Measurements from ENCODE around the gene FLNA.
"Not testable (repeated sequence)": the region's sequence is repeated elsewhere in the genome, so short reads cannot be mapped to it uniquely, and the experiment has no call there.

FLNA gene

GRCh38 chrX:154351183-154352011 is 23.0 kb downstream of the FLNA start:
- TF ChIP-seq CTCF (IDR thresholded peaks at IDR 0.05; ENCODE audit: insufficient read depth, low read depth, low read length, missing control alignments), result no peak
- H3K4me3 ChIP-seq (ENCODE audit: low read depth, low read length), result no peak overlapping the region
- DNase-seq (ENCODE audit: low read depth), result no peak

GRCh38 chrX:154350429-154351182 is 23.8 kb downstream of the FLNA start:
- TF ChIP-seq CTCF (IDR thresholded peaks at IDR 0.05; ENCODE audit: insufficient read depth, low read depth, low read length, missing control alignments), result no peak
- H3K4me3 ChIP-seq (ENCODE audit: low read depth, low read length), result no peak overlapping the region
- DNase-seq (ENCODE audit: low read depth), result no peak

- H3K4me3 ChIP-seq (ENCODE audit: low read depth, low read length), result no peak overlapping the region
- no peak for DNase-seq (ENCODE audit: low read depth)
- no peak for TF ChIP-seq CTCF (IDR thresholded peaks at IDR 0.05; ENCODE audit: insufficient read depth, low read depth, low read length, missing control alignments)
Measured at GRCh38 chrX:154349979-154350378, 24.5 kb downstream of the FLNA start.

- H3K4me3 ChIP-seq (ENCODE audit: low read depth, low read length), result no peak overlapping the region
- no peak for DNase-seq (ENCODE audit: low read depth)
- TF ChIP-seq CTCF (IDR thresholded peaks at IDR 0.05; ENCODE audit: insufficient read depth, low read depth, low read length, missing control alignments), result no peak
Measured at GRCh38 chrX:154349359-154349935, 25.0 kb downstream of the FLNA start.

- H3K4me3 ChIP-seq (ENCODE audit: low read depth, low read length), result no peak overlapping the region
- TF ChIP-seq CTCF (IDR thresholded peaks at IDR 0.05; ENCODE audit: insufficient read depth, low read depth, low read length, missing control alignments), result no peak
- no peak for DNase-seq (ENCODE audit: low read depth)
Measured at GRCh38 chrX:154348646-154349358, 25.6 kb downstream of the FLNA start.

- no peak for DNase-seq (ENCODE audit: low read depth)
- H3K4me3 ChIP-seq (ENCODE audit: low read depth, low read length), result no peak overlapping the region
- TF ChIP-seq CTCF (IDR thresholded peaks at IDR 0.05; ENCODE audit: insufficient read depth, low read depth, low read length, missing control alignments), result no peak
Measured at GRCh38 chrX:154348114-154348531, 26.3 kb downstream of the FLNA start.

- not testable (repeated sequence) for H3K4me3 ChIP-seq (ENCODE audit: low read depth, low read length); DNase-seq (ENCODE audit: low read depth)
Measured at GRCh38 chrX:154343620-154344019, 30.8 kb downstream of the FLNA start.

- DNase-seq (ENCODE audit: low read depth), result not testable (repeated sequence)
Measured at GRCh38 chrX:154343063-154343462, 31.4 kb downstream of the FLNA start.

GRCh38 chrX:154341399-154342298 is 32.8 kb downstream of the FLNA start:
- not testable (repeated sequence) for DNase-seq (ENCODE audit: low read depth); H3K4me3 ChIP-seq (ENCODE audit: low read depth, low read length)

More at GRCh38 chrX:154343063-154343462, 31.4 kb downstream of the FLNA start:
- H3K4me3 ChIP-seq (ENCODE audit: low read depth, low read length), result not testable (repeated sequence)

All from GM12865 (cell line).